HG03097 (cell line): ENCODE measurements around the gene MCU.

ENCODE experiments used
- ATAC-seq: cut with Tn5 transposase; IDR thresholded peaks from one replicate; pipeline ENCODE4 v1.9.1; 2021; ENCODE audit not compliant: unreplicated experiment, low FRiP score

MCU gene

DNA sequence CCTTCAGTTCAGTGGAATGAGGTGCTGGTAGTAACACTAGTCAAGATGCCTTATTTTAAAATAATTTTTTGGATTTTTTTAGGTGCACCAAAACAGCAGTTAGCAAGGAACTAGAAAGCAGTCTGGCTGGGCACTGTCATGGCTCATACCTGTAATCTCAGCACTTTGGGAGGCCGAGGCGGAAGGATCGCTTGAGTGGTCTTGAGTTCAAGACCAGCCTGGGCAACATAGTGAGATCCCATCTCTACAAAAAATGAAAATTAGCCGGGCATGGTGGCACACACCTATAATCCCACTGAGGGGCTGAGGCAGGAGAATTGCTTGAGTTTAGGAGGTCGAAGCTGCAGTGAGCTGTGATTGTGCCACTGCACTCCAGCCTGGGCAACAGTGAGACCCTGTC lies 236.9 kb downstream of the MCU start:
- no peak for ATAC-seq

DNA sequence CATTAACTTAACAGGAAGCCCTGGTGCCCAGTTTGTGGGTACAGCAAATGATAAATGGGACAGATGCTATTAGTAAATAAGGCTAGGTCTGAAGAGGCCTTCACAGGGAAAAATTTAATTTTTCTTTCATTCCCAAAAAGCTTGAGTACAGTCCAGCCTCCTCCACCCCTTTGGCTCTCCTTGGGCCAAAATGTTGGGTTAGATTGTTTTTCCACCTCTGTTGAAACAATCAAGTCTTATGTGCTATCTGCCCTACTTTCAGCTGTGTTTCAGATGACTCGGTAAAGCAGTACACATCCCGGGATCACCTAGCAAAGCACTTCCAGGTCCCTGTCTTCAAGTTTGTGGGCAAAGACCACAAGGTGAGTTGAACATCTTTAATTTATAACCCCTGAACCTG lies 238.3 kb downstream of the MCU start:
- ATAC-seq, result no peak

DNA sequence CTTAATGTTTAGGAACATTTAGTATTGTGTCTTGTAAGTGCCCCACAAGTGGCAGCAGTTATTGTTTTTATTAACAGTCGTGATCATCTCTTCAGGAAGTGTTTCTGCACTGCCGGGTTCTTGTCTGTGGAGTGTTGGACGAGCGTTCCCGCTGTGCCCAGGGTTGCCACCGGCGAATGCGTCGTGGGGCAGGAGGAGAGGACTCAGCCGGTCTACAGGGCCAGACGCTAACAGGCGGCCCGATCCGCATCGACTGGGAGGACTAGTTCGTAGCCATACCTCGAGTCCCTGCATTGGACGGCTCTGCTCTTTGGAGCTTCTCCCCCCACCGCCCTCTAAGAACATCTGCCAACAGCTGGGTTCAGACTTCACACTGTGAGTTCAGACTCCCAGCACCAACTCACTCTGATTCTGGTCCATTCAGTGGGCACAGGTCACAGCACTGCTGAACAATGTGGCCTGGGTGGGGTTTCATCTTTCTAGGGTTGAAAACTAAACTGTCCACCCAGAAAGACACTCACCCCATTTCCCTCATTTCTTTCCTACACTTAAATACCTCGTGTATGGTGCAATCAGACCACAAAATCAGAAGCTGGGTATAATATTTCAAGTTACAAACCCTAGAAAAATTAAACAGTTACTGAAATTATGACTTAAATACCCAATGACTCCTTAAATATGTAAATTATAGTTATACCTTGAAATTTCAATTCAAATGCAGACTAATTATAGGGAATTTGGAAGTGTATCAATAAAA lies 240.5 kb downstream of the MCU start:
- ATAC-seq, result no peak

DNA sequence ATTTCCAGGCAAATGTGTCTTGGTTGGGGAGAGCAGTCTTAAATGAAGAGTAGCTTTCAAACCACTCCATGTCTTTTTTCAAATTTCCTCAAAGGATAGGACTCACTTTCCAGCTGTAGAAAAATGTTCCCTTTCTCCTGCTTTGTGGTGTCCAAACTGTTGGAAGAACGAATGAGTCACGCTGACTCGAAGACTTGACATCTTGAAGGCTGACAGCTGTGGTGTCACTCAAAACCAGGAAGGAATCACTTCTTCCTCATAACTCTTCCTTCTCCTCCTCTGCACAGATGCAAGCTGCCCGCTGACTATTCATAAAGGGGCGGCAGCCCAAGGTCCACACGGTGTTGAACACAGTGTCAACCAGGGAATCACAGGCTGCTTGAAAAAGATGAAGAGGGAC lies 243.4 kb downstream of the MCU start:
- no peak for ATAC-seq
